NCI-H187 treated with DMSO at 0.1 percent for 48 hours (cell line): Measurements from ENCODE around the gene UPF2.
"Not testable (repeated sequence)": the region's sequence is repeated elsewhere in the genome, so short reads cannot be mapped to it uniquely, and the experiment has no call there.

Source experiments
- DNase-seq: peaks from one replicate; lab custom pipeline; 2025; lab: John Stamatoyannopoulos, UW

The UPF2 gene, protein sequence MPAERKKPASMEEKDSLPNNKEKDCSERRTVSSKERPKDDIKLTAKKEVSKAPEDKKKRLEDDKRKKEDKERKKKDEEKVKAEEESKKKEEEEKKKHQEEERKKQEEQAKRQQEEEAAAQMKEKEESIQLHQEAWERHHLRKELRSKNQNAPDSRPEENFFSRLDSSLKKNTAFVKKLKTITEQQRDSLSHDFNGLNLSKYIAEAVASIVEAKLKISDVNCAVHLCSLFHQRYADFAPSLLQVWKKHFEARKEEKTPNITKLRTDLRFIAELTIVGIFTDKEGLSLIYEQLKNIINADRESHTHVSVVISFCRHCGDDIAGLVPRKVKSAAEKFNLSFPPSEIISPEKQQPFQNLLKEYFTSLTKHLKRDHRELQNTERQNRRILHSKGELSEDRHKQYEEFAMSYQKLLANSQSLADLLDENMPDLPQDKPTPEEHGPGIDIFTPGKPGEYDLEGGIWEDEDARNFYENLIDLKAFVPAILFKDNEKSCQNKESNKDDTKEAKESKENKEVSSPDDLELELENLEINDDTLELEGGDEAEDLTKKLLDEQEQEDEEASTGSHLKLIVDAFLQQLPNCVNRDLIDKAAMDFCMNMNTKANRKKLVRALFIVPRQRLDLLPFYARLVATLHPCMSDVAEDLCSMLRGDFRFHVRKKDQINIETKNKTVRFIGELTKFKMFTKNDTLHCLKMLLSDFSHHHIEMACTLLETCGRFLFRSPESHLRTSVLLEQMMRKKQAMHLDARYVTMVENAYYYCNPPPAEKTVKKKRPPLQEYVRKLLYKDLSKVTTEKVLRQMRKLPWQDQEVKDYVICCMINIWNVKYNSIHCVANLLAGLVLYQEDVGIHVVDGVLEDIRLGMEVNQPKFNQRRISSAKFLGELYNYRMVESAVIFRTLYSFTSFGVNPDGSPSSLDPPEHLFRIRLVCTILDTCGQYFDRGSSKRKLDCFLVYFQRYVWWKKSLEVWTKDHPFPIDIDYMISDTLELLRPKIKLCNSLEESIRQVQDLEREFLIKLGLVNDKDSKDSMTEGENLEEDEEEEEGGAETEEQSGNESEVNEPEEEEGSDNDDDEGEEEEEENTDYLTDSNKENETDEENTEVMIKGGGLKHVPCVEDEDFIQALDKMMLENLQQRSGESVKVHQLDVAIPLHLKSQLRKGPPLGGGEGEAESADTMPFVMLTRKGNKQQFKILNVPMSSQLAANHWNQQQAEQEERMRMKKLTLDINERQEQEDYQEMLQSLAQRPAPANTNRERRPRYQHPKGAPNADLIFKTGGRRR

DNA sequence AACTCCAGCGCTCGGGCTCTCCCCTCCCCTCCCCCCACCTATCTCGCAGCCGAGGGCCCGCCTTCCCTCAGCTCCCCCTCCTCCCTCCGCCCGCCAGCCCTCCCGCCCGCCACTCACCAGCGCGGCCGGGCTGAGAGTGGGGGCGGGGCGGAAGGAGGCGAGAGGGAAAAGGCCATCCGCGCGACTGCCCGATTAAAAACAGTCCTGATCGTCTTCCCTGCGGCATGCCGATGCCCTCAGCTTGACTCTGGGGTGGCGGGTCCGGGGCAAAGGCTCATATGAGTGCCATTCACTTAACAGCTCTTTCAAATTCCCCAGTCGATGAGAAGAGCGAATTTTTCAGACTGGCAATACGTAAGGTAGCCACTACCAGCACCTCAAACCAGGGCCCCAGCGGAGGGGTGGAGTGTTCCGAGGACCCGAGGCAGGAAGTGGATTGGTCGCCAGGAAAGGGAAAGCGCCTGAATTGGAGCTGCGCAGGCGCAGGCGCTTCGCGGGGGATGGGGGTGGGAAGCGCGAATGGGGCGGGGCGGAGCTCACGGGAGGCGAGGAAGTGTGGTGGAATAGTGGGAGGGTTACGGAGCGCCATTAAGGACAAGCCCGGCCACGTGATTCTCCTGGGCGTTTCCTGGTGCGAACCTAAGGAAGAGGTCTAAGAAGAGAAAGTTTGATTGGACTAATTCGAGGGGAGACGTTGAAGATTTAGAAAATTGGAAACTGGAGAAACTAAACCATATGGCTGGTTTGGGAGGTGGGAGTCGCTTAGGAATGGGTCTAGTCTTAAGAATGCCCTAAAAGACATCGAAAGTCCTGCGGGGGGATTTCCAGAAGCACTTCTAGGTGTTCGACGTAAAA is at the start of gene UPF2:
Gene UPF2, minus strand, starts transcription at position 13 of the 855 bp plus-strand sequence. CDS start 7,386 bp downstream, outside the sequence.
- peak; percentile 65 for DNase-seq

DNA sequence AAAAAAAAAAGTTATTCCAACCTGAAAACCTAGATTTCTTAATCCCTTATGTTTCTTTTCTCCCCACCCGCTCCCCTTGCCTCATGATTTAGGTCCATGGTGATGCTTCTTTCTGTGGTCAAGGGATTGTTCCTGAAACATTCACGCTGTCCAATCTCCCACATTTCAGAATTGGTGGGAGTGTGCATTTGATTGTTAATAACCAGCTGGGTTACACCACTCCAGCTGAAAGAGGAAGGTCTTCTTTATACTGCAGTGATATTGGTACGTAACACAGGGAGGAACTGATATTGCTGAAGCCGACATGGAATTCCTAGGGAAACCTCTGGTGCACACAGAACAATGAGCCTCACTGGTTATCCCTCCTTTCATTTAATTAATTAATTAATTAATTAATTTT is 48.8 kb upstream of the UPF2 start:
- DNase-seq = no peak

DNA sequence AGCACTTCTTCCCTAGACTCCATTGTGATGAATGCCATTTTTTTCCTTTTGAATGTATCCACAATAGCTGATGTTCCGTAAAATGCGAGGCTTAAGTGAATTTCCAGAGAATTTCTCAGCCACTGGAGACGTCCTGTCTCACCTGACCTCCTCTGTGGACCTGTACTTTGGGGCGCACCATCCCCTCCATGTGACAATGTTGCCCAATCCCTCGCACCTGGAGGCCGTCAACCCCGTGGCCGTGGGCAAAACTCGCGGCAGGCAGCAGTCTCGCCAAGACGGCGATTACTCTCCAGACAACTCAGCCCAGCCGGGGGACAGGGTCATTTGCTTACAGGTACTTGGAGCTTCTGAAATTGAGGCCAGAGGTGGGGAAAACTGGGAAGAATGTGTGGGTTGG is 46.3 kb upstream of the UPF2 start:
- DNase-seq = no peak

DNA sequence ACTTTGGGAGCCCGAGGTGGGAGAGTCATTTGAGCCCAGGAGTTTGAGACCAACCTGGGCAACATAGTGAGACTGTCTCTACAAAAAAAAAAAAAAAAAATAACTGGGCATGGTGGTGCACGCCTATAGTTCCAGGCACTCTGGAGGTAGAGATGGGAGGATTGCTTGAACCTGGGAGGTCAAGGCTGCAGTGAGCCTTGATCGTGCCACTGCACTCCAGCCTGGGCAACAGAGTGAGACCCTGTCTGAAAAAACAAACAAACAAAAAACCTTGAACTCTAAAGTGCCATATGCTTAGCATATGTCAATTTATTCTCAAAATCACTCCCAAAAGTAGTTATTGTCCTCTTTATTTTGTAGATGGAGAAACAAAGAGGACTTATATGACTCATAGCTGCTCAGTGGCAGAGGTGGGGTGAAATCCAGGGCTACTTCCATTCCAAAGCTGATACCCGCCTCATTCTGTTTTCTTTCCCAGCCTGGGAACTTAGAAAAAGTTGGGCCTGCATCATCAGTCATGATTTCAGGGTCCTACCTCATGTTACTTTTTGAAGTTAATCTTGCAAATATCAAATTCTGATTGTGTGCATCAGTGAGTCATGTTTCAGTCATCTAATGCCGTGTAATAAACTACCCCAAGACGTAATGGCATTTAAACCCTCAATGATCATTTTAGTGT is 39.4 kb upstream of the UPF2 start:
- DNase-seq = no peak

DNA sequence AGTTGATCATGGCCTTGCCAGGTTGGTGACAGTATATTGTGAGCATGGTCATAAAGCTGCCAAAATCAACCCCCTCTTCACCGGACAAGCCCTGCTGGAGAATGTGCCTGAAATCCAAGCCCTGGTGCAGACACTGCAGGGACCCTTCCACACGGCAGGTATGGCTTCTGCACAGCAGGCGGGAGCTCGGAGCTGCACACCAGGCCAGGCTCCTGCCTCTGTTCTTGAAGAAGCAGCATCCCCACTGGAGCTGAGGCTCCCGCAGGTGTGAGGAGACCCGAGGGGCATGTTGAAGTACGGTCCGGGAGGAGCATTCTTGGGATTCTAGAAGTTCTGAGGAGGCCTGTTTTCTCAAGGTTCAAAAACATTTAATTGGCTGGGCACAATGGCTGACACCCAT is 38.9 kb upstream of the UPF2 start:
- DNase-seq = no peak

DNA sequence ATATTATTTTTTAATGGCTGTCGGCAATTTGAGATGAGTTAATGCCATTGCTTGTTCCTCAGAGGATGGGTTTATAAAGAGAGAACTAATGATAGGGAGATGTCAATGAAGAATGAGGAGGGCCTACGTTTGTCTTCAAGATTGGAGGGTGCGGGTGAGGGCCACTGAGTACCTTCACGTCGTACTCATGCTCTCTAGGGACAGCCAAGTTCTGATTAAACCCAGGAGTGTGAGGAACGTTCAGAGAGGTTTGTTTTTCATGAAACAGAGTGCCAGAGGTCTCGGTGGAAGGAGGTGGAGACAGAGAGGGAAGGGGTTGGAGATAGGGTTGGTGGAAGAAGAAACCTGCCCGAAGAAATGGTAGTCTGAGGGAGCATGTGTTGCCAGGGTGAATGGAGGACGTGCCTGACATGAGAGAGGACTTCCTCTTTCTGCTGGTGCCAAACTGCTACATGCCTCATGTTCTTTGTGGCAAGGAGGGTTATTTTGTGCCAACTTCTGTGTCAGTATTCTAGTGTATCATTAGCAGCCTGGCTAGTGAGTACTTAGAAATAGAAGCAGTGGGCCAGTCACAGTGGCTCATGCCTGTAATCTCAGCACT is 35.1 kb upstream of the UPF2 start:
- no peak for DNase-seq

DNA sequence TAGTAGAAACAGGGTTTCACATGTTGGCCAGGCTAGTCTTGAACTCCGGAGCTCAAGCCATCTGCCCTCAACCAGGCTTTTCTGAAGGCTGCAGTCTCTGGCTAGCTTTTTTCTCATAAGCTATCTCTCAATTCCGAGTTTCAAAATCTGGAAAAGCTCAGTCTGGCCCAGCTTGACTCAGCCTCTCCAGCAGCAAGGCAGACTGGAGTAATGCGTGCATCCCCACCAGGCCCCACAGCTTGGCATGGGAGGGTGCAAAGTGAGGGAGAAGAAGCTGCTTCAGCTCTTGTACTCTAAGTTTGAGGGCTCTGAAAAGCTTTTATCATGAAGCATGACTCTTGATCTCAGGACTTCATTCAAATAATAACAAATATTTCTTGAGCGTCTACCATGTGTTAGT is 30.9 kb upstream of the UPF2 start:
- DNase-seq = no peak

DNA sequence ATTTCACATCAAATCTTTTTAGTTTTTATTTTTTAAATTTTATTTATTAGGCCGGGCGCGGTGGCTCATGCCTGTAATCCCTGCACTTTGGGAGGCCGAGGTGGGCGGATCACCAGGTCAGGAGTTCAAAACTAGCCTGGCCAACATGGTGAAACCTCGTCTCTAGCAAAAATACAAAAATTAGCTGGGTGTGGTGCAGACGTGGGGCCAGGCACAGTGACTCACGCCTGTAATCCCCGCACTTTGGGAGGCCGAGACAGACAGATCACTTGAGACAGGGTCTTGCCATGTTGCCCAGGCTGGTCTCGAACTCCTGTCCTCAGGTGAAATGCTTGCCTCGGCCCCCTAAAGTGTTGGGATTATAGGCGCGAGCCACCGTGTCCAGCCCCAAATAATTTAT is 28.8 kb upstream of the UPF2 start:
- DNase-seq = not testable (repeated sequence)

DNA sequence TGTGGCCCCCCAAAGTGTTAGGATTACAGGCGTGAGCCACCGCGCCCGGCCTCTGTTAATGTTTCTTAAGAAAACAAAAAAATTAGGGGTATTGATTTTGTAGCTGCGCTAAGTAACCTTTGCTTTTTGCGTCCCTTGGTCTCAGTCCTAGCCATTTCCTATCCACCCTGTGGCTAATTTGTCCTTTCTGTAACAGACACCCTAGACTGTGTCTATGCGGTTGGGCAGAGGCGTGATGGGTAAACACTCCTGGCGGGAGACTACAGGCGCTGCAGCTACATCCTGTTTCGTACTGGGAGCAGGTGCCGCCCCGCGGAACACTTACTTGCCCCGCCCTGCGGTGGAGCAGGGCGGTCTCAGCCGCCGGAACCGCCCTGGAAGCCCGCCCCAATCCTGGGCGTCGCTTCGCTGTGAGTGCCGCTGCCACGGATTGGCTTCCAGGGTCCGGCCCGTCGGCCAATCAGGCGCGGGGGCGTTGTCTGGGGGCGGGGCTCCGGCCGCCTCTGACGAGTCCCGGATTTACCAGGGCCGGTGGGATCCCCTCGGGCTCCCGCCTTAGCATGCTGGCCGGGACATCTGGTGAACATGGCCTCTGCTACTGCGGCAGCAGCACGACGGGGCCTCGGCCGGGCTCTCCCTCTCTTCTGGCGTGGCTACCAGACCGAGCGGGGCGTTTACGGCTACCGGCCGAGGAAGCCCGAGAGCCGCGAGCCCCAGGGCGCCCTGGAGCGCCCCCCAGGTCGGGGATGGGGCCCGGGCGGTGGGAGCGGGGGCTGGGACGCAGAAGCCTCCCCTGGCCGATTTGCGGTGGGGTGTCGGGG is 26.1 kb upstream of the UPF2 start, which contains the start of gene DHTKD1:
Gene DHTKD1, plus strand, starts transcription at position 506 of the 821 bp plus-strand sequence. Its CDS starts 80 bp downstream, at position 586.
- peak; percentile 65 for DNase-seq

DNA sequence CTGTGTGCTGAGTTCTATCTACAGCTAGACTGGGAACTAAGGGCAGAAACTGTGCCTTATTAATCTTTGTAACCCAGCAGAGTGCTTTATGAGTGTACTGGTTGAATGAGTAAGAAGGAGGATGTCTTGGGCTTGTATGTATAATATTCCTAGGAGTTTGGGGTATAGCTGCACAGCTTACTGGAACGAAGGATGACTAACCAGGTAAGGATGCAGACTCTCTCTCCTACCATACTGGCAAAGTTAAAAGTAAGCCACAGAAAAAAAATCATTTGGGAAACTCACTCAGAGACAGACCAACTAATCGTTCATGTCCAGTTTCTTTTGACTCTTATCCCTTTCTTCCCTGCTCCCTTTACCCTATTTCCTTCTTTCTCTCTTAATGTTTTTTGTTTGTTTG is 24.7 kb upstream of the UPF2 start:
- no peak for DNase-seq

DNA sequence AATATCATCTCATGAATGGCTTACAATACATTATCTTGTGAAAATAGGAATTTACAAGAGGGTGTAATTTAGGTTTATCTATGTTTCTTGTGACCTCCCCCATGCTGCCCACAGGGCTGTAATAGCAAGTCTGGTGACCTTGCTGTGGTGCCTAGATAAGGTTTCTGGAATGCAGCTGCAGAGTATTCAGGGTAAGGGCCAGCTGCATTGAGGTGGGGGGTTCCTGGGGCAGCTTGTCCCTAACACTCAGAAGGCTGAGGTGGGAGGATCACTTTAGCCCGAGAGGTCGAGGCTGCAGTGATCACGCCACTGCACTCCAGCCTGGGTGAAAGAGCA is 20.8 kb upstream of the UPF2 start:
- no peak for DNase-seq

DNA sequence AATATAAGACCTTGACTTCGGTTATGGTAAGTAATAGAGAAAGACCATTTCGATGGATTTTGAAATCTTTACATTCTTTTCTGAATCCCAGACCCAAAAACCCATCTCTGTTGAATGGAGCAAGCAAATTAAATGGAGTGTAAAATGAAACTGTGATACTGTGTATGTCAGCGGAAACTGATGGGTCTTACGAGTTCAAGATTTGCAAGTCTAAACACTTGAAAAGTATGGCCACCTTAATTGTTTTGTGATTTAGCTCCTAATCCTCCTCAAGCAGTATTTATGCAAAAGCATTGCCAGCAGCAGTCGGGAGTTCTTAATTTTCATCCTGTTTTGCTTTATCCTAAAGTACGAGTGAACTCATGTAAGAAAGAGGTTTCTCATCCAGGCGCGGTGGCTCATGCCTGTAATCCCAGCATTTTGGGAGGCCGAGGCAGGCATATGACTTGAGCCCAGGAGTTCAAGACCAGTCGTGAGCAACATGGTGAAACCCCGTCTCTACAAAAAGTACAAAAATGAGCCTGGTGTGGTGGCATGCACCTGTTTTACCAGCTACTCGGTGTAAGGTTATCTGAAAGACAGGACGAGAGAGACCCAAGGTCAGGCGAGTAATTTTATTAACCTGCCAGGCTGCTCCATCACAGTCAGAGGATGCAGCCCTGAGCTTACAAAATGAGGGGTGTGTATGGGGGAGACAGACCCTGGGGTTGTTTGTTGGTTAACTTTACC is 20.3 kb upstream of the UPF2 start:
- DNase-seq = no peak

DNA sequence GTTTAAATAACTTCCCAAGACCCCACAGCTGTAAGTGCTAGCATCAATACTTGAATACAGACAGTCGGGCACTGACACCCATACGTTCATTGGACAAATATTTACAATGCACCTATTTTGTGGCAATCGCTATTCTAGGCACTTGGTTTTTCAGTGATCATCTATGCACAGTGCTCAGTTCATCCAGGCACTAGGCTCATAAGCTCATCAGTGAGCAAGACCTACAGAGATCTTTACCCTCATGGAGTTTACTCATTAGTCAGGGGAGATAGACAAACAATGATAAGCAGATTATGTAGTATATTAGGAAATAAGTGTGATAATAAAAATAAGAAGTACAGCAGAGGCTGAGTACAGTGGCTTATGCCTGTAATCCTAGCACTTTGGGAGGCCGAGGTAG is 18.5 kb upstream of the UPF2 start:
- no peak for DNase-seq

DNA sequence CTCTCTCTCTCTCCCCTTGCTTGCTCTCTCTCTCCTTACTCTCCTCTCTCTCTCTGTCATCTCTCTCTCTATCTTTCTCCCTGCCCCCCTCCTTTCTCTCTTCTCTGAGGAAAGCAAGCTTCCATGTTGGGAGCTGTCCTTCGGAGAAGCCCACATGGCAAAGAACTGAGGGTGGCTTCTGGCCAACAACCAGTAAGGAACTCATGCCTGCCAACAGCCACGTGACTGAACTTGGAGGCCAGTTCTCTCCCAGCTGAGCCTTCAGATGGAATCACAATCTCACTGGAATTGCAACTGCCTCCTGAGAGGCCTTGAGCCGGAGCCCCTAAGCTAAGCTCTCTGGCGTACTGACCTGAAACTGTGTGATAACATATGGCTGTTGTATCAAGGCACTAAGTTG is 14.1 kb upstream of the UPF2 start:
- DNase-seq = no peak

DNA sequence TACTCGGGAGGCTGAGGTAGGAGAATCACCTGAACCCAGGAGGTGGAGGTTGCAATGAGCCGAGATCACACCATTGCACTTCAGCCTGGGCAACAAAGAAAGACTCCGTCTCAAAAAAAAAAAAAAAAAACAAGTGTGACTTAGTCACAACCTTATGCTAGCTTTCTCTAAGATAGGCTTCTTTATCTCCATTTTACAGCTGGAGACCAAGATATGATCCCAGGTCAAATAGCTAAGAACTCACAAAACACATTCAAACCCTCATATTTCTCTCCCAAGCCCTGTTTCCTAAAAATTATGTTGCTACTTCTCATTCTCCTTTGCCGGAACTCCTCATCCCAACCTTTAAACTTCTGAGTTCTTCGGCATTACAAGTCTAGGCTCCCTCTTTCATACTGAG is 13.1 kb upstream of the UPF2 start:
- no peak for DNase-seq

DNA sequence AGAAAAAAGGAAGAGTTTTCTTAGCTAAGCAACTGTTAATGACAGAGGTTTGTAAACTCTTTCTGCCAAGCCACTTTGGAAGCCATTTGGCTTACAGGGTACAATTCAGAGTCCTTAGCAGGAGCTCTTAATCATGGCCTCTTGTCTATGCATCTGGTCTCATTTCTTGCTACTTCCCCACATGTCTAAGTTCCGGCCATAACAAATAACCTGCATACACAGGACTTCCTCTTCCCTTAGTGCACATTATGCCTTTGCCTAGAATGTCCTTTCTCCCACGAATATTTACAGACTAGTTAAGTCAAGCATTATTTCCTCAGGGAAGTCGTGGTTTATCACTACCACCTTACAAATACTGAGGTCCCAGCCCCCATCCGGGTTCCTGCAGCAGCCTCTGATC is 8.6 kb upstream of the UPF2 start:
- no peak for DNase-seq

DNA sequence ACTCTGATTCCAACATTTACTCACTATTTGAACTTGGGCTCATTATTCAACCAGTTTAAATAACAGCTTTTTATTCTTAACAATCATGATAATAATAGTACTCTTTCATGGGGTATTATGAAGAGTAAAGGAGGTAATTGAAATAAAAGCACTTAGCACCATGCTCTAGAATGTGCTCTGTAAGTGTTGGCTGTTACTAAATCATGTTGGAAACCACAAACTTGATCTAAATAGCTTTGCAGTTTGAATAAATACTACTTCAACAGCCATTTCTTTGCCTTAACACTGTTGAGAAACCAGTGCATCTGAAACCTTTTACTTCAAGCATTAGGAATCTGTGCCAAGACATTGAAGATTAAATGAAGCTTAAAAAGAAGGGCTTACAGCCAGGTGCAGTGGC is 7.9 kb upstream of the UPF2 start:
- no peak for DNase-seq

DNA sequence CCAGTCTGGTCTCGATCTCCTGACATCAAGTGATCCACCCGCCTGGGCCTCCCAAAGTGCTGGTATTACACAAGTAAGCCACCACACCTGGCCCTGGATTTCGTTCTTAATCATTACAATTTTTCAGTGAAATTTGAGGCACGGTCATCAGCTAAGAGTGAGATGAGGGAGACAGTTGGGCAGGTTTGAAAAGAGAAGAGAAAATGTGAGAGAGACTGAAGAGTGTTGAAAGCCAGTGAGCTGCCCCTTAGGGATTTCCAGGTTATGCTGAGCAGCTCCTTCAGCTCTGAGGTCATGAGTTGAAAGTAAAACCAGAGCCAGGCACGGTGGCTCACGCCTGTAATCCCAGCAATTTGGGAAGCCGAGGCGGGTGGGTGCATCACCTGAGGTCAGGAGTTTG is 5.9 kb upstream of the UPF2 start:
- DNase-seq = no peak

DNA sequence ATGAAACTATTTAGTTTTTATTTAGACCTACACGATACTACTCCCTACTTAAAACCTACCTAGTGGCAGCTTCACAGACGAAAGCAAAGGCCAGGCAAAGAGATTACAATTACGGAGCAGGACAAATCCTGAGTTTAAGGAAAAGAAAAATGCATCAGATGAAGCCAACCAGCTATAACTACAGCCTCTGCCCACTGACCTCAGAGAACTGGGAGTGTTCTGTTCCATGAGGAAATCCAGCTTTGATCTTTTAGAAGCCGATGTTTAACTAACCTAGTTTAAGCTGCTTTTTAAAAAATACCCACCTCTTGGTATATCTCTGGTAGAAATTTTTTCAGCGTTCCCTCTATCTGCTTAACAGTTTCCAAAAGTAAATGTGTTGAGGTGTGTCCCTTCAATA is 3.0 kb upstream of the UPF2 start:
- no peak for DNase-seq
